ENCODE measurements around the gene ACSF2.

The ACSF2 gene

GRCh38 chr17:50440172-50440837 lies 14.3 kb downstream of the ACSF2 start:
- DNase-seq (ENCODE audit: low read depth) = no peak

GRCh38 chr17:50440838-50441829 lies 15.1 kb downstream of the ACSF2 start:
- DNase-seq (ENCODE audit: low read depth) = no peak

DNA sequence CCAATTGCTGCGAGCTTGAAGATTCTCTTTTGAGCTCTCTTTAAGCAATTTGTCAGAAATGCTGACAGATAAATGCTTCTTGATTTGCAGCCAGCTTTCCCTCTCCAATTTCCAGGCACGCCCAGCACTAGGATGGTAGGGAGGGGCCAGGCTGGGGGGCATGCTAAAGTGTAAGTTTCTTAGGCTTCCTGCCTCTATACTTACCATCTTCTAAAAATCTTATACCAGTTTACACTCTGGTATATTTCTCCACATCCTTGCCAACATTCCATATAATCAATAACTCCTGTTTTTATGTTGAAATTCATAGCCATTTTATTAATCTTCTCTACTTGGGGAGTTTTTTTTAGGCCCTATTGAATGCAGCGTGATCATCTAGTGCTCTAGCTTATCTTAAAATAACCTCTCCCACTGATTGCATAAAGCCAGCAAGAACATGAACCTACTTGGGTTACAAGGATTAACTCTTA lies 17.5 kb downstream of the ACSF2 start:
- no peak for DNase-seq (ENCODE audit: low read depth)

- DNase-seq (ENCODE audit: low read depth) = no peak
These were observed 19.1 kb downstream of the ACSF2 start for GRCh38 chr17:50444841-50445715.

DNA sequence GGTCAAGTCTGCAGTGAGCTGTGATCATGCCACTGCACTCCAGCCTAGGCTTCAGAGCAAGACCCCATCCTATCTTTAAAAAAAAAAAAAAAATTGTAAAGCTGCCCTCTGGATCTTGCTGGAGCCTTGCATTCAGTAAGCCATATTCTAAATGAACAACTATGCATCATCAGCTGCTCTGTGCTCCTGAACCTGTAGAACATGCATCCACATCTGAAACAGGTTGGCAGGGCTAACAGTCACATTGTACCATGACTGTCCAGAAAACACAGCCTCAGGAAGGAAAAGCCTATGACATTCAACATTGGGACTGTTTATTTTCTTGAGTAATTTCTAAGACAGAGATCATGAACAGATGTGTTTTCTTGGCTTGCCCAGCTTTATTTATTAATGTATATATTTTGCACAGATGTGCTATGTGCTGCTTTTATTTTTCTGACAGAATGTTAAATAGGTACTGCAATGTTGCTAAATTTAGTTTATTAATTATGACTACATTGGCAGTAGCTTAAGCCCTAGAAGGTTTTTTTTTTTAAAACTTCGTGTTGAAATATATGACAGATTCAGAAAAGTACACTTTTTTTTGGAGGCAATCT lies 19.8 kb downstream of the ACSF2 start:
- DNase-seq (ENCODE audit: low read depth) = no peak

DNA sequence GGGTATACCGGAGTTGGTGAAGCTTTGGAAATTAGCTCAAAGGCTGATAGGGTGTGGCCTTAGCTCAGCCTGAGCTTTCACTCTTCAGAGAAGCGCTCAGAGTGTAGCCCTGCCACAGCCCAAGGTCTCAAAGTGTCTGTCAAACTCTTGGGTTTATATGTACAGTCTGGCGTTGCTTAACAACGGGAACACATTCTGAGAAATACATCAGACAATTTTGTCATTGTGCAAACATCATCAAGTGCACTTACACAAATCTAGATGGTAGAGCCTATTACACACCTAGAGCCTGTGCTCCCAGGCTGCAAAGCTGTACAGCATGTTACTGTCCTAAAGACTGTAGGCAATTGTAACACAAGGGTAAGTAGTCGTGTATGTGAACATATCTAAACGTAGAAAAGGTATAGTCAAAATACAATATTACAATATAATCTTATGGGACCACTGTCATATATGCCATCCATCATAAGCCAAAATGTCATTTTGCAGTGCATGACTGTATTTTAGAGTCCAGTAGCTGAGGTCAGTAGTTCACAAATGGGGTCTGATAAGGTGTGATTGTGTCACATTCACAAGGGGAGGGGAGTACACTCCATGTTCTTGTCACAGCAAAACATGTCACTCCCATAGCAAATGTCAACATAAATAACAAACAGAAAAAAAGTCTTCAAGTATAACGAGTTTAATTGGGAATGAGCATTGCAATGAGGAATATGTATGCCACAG lies 22.0 kb downstream of the ACSF2 start:
- no peak for DNase-seq (ENCODE audit: low read depth)

DNA sequence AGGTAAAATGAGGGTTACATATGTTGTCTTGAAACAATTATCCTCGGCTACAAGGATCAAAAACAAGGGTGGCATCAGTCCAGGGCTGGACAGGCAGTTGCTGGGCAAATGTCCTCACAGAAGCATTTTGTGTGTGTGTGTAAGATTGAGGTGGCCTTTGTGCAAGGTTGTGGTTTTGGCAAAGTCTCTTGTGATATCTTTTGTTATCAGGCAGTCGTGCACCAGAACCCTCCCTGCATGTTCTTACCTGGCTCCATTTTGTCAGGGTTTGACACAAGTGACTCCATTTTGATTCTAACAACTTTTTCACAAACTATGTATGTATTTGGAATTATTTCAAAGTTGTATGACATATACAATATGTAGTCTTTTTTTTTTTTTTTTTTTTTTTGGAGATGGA lies 22.6 kb downstream of the ACSF2 start:
- no peak for DNase-seq (ENCODE audit: low read depth)

DNA sequence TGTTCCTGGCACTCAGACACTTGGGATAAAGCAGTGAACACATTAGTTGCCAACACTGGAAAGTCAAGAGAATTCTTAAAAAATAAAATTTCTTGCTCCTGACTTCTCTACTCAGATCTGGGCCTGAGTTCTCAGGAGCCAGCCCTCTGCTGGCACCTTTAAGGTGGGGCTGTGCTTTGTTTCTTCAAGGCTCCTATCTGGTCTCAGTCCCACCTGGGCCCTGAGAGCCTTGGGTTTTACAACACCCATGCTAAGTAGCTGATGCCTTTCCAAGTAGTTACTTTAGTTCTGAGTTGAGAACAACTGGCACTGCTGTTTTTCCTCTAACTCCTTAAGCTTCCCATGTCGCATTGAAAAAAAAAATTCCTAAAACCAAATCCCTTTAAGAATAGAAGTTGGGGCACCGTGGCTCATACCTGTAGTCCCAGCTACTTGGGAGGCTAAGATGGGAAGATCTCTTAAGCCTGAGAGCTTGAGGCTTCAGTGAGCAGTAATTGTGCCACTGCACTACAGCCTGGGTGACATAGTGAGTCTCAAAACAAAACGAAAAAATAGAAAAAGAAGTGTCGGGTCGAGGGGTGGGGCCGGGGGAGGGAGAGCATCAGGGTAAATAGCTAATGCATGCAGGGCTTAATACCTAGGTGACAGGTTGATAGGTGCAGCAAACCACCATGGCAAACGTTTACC lies 26.1 kb downstream of the ACSF2 start:
- DNase-seq (ENCODE audit: low read depth) = no peak

DNA sequence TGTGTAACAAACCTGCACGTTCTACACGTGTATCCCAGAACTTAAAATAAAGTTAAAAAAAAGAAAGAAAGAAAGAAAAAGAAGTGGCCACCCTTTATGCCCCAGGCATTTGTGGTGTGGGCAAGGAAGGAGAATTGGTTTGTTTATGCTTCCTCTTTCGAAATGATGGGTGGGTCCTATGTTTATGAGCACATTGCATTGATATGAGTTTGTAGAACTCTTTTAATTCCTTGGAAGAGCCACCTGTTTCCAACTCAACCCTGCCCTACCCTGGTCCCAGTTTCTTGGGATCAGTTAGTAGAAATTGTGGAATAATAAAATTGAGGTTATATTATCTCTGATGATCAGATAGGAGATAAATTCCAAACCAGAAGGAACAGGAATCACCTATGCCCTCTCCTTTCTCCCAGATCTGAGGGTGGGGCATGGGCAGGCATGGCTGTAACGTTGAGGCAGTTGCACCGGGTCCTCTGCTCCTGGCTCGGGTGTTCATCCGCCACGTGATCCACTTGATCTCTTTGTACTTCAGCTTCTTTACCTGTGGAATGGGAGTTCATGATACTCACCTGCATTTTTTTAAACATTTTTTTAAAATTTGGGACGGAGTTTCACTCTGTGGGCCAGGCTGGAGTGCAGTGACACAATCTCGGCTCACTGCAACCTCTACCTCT lies 26.7 kb downstream of the ACSF2 start:
- DNase-seq (ENCODE audit: low read depth) = no peak

DNA sequence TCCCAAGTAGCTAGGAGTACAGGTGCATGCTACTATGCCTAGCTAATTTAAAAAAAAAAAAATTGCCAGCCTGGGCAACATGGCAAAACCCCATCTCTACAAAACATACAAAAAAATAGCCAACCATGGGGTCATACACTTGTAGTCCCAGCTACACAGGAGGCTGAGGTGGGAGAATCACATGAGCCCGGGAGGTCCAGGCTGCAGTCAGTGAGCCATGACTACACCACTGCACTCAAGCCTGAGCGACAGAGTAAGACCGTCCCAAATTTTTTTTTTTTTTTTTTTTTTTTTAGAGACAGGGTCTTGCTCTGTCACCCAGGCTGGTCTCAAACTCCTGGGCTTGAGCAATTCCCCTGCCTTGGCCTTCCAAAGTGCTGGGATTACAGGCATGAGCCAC lies 27.9 kb downstream of the ACSF2 start:
- no peak for DNase-seq (ENCODE audit: low read depth)

- DNase-seq (ENCODE audit: low read depth) = no peak
These were observed 31.6 kb downstream of the ACSF2 start for GRCh38 chr17:50457621-50458020.

GRCh38 chr17:50458270-50458669 lies 32.3 kb downstream of the ACSF2 start:
- no peak for DNase-seq (ENCODE audit: low read depth)

GRCh38 chr17:50458701-50459676 lies 33.0 kb downstream of the ACSF2 start:
- no peak for DNase-seq (ENCODE audit: low read depth)

DNA sequence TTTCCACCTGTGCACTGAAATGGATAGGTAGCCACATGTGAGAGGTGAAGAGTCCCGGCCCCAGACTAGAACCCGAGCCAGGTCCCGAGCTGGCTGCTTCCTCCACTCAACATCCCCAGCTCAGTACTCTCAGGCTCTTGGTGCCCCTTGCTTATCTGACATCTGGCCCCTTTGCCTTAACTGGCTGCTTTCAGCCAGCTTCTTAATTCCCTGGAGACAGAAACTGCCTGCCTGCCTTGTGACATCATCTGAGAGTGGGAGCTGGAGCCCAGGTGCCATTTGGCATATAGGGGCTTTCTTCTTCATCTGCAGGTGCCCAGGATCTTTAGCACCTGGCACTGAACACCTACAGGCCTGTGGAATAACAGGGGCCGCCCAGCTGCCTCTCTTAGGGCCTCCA lies 33.7 kb downstream of the ACSF2 start:
- no peak for DNase-seq (ENCODE audit: low read depth)

DNA sequence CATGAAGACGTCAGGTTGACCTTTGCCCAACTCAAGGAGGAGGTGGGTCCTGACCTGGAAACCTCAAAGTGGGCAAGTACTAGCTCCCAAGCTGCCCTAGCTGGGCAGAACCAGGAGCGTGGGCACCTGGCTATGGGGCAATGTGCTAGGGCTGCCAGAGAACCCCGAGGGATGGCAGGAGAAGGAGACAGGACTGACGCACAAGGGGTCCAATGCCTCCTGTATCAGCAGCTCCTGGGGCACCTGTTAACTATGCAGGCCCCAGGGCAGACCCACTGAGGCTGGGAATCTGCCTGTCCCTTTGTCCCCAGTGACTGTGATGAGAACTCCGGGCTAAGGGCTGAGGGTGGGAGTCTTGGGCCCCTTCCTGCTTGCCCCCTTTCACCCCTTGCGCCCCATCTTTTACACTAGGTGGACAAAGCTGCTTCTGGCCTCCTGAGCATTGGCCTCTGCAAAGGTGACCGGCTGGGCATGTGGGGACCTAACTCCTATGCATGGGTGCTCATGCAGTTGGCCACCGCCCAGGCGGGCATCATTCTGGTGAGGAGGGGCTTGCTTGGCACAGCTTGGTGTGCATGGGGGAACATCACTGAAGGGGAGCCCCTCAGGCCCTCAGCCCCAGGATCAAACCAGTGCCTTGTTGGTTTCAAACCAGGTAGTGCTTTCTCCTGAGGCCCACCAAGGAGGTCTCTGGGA lies 35.0 kb downstream of the ACSF2 start:
- no peak for DNase-seq (ENCODE audit: low read depth)

GRCh38 chr17:50461550-50462132 lies 35.6 kb downstream of the ACSF2 start:
- no peak for DNase-seq (ENCODE audit: low read depth)

DNA sequence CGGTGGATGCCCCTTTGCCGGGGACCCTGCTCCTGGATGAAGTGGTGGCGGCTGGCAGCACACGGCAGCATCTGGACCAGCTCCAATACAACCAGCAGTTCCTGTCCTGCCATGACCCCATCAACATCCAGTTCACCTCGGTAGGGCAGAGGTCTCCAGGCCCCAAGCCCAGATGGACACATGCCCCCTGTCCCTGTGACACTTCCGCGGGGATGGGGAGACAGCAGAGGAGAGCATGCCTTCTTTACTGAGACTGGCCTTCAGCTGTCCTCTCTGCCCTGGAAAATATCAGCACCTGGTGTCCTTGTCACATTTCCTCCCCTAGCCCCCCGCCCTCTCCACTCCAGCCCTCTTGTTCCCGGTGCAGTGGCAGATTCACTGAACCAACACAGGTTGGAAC lies 36.4 kb downstream of the ACSF2 start:
- no peak for DNase-seq (ENCODE audit: low read depth)

DNA sequence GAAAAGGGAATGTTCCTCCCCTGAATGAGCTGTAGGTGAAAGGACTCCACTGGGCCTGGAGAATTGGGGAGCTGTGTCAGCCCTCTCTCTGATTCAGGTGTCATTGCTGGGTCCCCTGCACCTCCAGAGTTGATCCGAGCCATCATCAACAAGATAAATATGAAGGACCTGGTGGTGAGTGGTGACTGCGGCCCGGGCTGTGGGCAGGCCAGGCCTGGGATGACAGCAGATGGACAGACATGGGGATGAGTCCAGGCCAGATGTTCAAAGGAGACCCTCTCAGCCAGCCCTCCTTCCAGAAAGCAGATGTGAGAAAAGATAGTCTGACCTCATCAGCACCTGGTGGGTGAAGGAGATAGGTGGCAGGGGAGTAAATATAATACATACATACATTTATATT lies 38.1 kb downstream of the ACSF2 start:
- DNase-seq (ENCODE audit: low read depth) = no peak

Measured in stimulated activated CD4-positive, alpha-beta T cell treated with anti-CD3 and anti-CD28 coated beads, Interleukin-2, amount 100 ng/mL, for 4 hours (primary cell).